ENCODE data around the gene BACE2. TPM values are rescaled to one million over a fixed set of nuclear protein-coding genes. Genes with fewer than 3 reads are reported as not detected.

The BACE2 gene
- total and polyA plus RNA-seq, 2 donors (not counting 3 experiments of a cell fraction or from before 2014, with no cell fraction given), result 113 to 184 TPM

DNA sequence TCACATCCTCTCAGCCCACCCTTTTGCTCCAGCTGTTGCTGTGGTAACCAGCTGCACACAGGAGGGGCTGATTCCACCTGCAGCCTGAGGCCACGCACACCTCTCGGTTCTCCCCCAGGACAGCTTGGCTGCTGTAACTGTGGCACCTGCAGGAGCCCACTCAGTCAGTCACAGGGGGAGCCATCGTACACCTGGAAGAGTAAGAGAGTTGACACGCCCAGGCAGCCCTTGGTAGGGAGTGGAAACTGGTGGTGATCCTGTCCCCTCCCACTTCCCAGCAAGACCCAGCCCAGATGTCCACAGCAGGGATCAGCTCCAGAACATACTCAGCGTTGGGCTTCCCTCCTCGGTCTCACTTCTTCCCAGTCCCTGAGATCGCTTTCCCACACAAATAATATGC is 32.2 kb upstream of the BACE2 start:
- Histone ChIP-seq H2AFZ (ENCODE audit: low read depth, low read length) (no peak overlapping the region), H3K4me1 (ENCODE audit: control insufficient read depth, extremely low read depth, insufficient read depth, low read length) (no peaks in the 10 kb centered on the region), H3K4me2 (ENCODE audit: insufficient read depth, low read length) (no peak overlapping the region), H3K36me3 (ENCODE audit: control insufficient read depth in 2 of 2, extremely low read depth in 1 of 2, insufficient read depth in 2 of 2, low read length in 2 of 2) (no peaks in the 10 kb centered on the region), H3K27me3 (ENCODE audit: control insufficient read depth in 2 of 2, insufficient read depth in 2 of 2, low read length in 2 of 2) (no peaks in the 10 kb centered on the region), H3K4me3 (replicated peaks in 1 of 3; ENCODE audit: insufficient read depth in 1 of 3, low read depth in 1 of 3, low read length in 3 of 3) (no peak overlapping the region), H3K79me2 (ENCODE audit: control insufficient read depth, insufficient read depth, low read length) (no peaks in the 10 kb centered on the region), H3K27ac (ENCODE audit: insufficient read depth, low read depth, low read length) (no peak overlapping the region), H3K9me1 (replicated peaks; ENCODE audit: control insufficient read depth, extremely low read depth, insufficient read depth, low read length) (no peaks in the 10 kb centered on the region), H3K9ac (replicated peaks; ENCODE audit: extremely low read depth, insufficient read depth, low read length) (no peak overlapping the region), H4K20me1 (replicated peaks; ENCODE audit: control insufficient read depth, extremely low read depth, insufficient read depth, low read length) (no peaks in the 10 kb centered on the region), H3K9me3 (replicated peaks; ENCODE audit: control insufficient read depth, insufficient read depth, low read length) (no peaks in the 10 kb centered on the region)
- CTCF ChIA-PET, result interaction anchor here (3.2 kb wide), 1 partner anchor 14 kb away, joined by 17 read pairs; no protein-coding TSS in a partner anchor
- no peak for FAIRE-seq
- intact Hi-C loops (cut with micrococcal nuclease), result no loop called here
- no TSS peak for BruUV-seq (replicated peaks)
- dilution Hi-C loops (cut with MboI; ENCODE audit: extremely low pct_ligation_motif_present, low sequenced_read_pairs), result no loop called here
- POLR2A ChIA-PET, result no interaction called here
- no peak for DNase-seq (ENCODE audit: low read depth, low spot score)
- TF ChIP-seq POLR2A (IDR thresholded peaks at IDR 0.05; ENCODE audit: low read depth, low read length) (no peak), MYC (IDR thresholded peaks at IDR 0.05; ENCODE audit: low read depth, low read length) (no peak), FOS (IDR thresholded peaks at IDR 0.05; ENCODE audit: borderline replicate concordance, insufficient read depth, low read length) (no peak), GATA2 (IDR thresholded peaks at IDR 0.05; ENCODE audit: insufficient read depth, insufficient read length, low read depth, low read length) (no peak), POLR2AphosphoS5 (IDR thresholded peaks at IDR 0.05; ENCODE audit: insufficient read depth, low read depth, low read length) (no peak), EZH2 (IDR thresholded peaks at IDR 0.05; ENCODE audit: borderline replicate concordance, low read depth, low read length, severe bottlenecking) (no peak), JUN (IDR thresholded peaks at IDR 0.05; ENCODE audit: borderline replicate concordance, insufficient read depth, insufficient read length, low read depth) (no peak)
- TF ChIP-seq, protein P1, sequence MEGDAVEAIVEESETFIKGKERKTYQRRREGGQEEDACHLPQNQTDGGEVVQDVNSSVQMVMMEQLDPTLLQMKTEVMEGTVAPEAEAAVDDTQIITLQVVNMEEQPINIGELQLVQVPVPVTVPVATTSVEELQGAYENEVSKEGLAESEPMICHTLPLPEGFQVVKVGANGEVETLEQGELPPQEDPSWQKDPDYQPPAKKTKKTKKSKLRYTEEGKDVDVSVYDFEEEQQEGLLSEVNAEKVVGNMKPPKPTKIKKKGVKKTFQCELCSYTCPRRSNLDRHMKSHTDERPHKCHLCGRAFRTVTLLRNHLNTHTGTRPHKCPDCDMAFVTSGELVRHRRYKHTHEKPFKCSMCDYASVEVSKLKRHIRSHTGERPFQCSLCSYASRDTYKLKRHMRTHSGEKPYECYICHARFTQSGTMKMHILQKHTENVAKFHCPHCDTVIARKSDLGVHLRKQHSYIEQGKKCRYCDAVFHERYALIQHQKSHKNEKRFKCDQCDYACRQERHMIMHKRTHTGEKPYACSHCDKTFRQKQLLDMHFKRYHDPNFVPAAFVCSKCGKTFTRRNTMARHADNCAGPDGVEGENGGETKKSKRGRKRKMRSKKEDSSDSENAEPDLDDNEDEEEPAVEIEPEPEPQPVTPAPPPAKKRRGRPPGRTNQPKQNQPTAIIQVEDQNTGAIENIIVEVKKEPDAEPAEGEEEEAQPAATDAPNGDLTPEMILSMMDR (IDR thresholded peaks at IDR 0.05; ENCODE audit: extremely low read depth in 1 of 2, insufficient read depth in 1 of 2, low read depth in 1 of 2, low read length in 2 of 2), result no peak
- TF ChIP-seq, protein P2, sequence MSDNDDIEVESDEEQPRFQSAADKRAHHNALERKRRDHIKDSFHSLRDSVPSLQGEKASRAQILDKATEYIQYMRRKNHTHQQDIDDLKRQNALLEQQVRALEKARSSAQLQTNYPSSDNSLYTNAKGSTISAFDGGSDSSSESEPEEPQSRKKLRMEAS (IDR thresholded peaks at IDR 0.05; ENCODE audit: insufficient read depth, insufficient read length), result no peak
